Measurements from ENCODE around the gene RAB25. TPM values are rescaled to one million over a fixed set of nuclear protein-coding genes. Genes with fewer than 3 reads are reported as not detected.

The RAB25 gene
- total RNA-seq, 4 donors from 2014 or later = 0.84 TPM; not detected in 3

- TF ChIP-seq CTCF (IDR thresholded peaks at IDR 0.05) = no peak
- DNase-seq (ENCODE audit: low spot score) (no peak), ATAC-seq (ENCODE audit: low FRiP score) (no peak)
Measured at GRCh38 chr1:156055281-156056048, 5.5 kb upstream of the RAB25 start.

- ATAC-seq (ENCODE audit: low FRiP score) = no peak
Measured at GRCh38 chr1:156056326-156056849, 4.6 kb upstream of the RAB25 start.

GRCh38 chr1:156062189-156062588 lies 1.2 kb downstream of the RAB25 start:
- DNase-seq (ENCODE audit: low spot score) (no peak), ATAC-seq (ENCODE audit: low FRiP score) (no peak)
- TF ChIP-seq CTCF (IDR thresholded peaks at IDR 0.05) = no peak

More at GRCh38 chr1:156056326-156056849, 4.6 kb upstream of the RAB25 start:
- TF ChIP-seq CTCF (IDR thresholded peaks at IDR 0.05) = no peak
- no peak for DNase-seq (ENCODE audit: low spot score)

- ATAC-seq (ENCODE audit: low FRiP score) (no peak), DNase-seq (ENCODE audit: low spot score) (no peak)
- TF ChIP-seq CTCF (IDR thresholded peaks at IDR 0.05) = no peak
Measured at GRCh38 chr1:156063997-156064285, 3.0 kb downstream of the RAB25 start.

- TF ChIP-seq CTCF (IDR thresholded peaks at IDR 0.05) = no peak
- no peak for ATAC-seq (ENCODE audit: low FRiP score)
- DNase-seq (ENCODE audit: low spot score) = no peak
Measured at GRCh38 chr1:156064615-156065014, 3.7 kb downstream of the RAB25 start.

- ATAC-seq (ENCODE audit: low FRiP score) (no peak), DNase-seq (ENCODE audit: low spot score) (no peak)
- no peak for TF ChIP-seq CTCF (IDR thresholded peaks at IDR 0.05)
Measured at GRCh38 chr1:156065212-156065611, 4.3 kb downstream of the RAB25 start.

GRCh38 chr1:156065871-156066270 lies 4.9 kb downstream of the RAB25 start:
- ATAC-seq (ENCODE audit: low FRiP score) = no peak

More at GRCh38 chr1:156065871-156066270, 4.9 kb downstream of the RAB25 start:
- no peak for TF ChIP-seq CTCF (IDR thresholded peaks at IDR 0.05)
- no peak for DNase-seq (ENCODE audit: low spot score)

Data from omental fat pad (tissue), 4 donors.